B cell (primary cell): ENCODE data around the gene MYO6. TPM values are rescaled to one million over a fixed set of nuclear protein-coding genes. Genes with fewer than 3 reads are reported as not detected.

ENCODE experiments used
- ATAC-seq: fragments of 200-7000 bp; cut with Tn5 transposase; one replicate; pipeline ENCODE4 v1.10.0; 2021; ENCODE audit warnings: low read depth, mild to moderate bottlenecking, moderate number of reproducible peaks, moderate library complexity
- CTCF ChIA-PET: fragments of 350-600 bp; sonication (Branson Sonifier 250); formaldehyde crosslinking; loops from one replicate; lab custom pipeline; 2021; ENCODE audit warnings: antibody characterized with exemption, inconsistent platforms; lab: Charles Lee
- POLR2A ChIA-PET: fragments of 350-600 bp; sonication (Branson Sonifier 250); formaldehyde crosslinking; loops from one replicate; lab custom pipeline; 2021; ENCODE audit warnings: antibody characterized with exemption; lab: Charles Lee
- DNase-seq: peaks from one replicate; pipeline ENCODE4 v3.0.0; 2013
- H2AFZ ChIP-seq: 2 replicates; pipeline ENCODE4 v1.6.1; 2012; ENCODE audit warnings: mild to moderate bottlenecking, low read depth, low read length; ENCODE audit not compliant: insufficient read depth, poor library complexity, severe bottlenecking
- H3K27ac ChIP-seq, 2 donors: 1 replicate in 1 of 2; 2 replicates in 1 of 2; pipeline ENCODE4 v1.5.1; 2012 to 2013; ENCODE audit warnings: low read length in 2 of 2, mild to moderate bottlenecking in 2 of 2, moderate library complexity in 1 of 2
- H3K27me3 ChIP-seq, 4 experiments: fragments of 200-600 bp in 1 of 4; sonication (generic) in 1 of 4; replicated peaks in 1 of 4; 1 replicate in 2 of 4; 2 replicates in 2 of 4; pipeline versions ENCODE4 v1.6.1 to v1.7.0; 2013 to 2016; ENCODE audit warnings: low read length in 3 of 4, mild to moderate bottlenecking in 2 of 4, mixed read lengths in 1 of 4, moderate library complexity in 1 of 4; ENCODE audit not compliant: insufficient read depth in 4 of 4, control insufficient read depth in 3 of 4; ENCODE audit errors: control extremely low read depth in 1 of 4
- H3K36me3 ChIP-seq, 2 experiments: replicated peaks in 1 of 2; 1 replicate in 1 of 2; 2 replicates in 1 of 2; pipeline versions ENCODE4 v1.6.1 to v1.7.1; 2013; ENCODE audit warnings: low read length in 1 of 2; ENCODE audit not compliant: insufficient read depth in 2 of 2, control insufficient read depth in 1 of 2; ENCODE audit errors: control extremely low read depth in 1 of 2, extremely low read depth in 1 of 2
- H3K4me1 ChIP-seq, 2 donors: fragments of 200-600 bp in 1 of 2; sonication (generic) in 1 of 2; 1 replicate in 1 of 2; 2 replicates in 1 of 2; pipeline versions ENCODE4 v1.5.1 to v1.6.1; 2013 to 2017; ENCODE audit warnings: low read length in 2 of 2; ENCODE audit not compliant: control insufficient read depth in 2 of 2, insufficient read depth in 2 of 2
- H3K4me2 ChIP-seq: replicated peaks from 2 replicates; pipeline ENCODE3; 2012; ENCODE audit warnings: mild to moderate bottlenecking, low read depth, low read length; ENCODE audit not compliant: poor library complexity, severe bottlenecking
- H3K4me3 ChIP-seq, 5 experiments: fragments of 200-600 bp in 1 of 5; sonication (generic) in 1 of 5; 1 replicate in 3 of 5; 2 replicates in 2 of 5; pipeline versions ENCODE4 v1.5.1 to v1.7.0; 2011 to 2016; ENCODE audit warnings: low read length in 4 of 5, mild to moderate bottlenecking in 4 of 5, low read depth in 2 of 5, control low read depth in 1 of 5, moderate library complexity in 1 of 5; ENCODE audit not compliant: insufficient read depth in 1 of 5; ENCODE audit errors: control extremely low read depth in 1 of 5, extremely low read depth in 1 of 5
- H3K79me2 ChIP-seq: fragments of 200-600 bp; sonication (generic); one replicate; pipeline ENCODE4 v1.6.0; 2016; ENCODE audit warnings: low read length; ENCODE audit not compliant: control insufficient read depth, insufficient read depth
- H3K9ac ChIP-seq: fragments of 200-600 bp; sonication (generic); 2 replicates; pipeline ENCODE4 v1.6.1; 2017; ENCODE audit warnings: mild to moderate bottlenecking, low read length, moderate library complexity
- H3K9me3 ChIP-seq, 3 donors: one replicate each; pipeline versions ENCODE4 v1.6.1 to v1.7.1; 2013; ENCODE audit warnings: low read length in 2 of 3; ENCODE audit not compliant: control insufficient read depth in 2 of 3, insufficient read depth in 1 of 3; ENCODE audit errors: control extremely low read depth in 1 of 3
- H4K20me1 ChIP-seq: 2 replicates; pipeline ENCODE4 v1.6.0; 2012; ENCODE audit warnings: mild to moderate bottlenecking, low read length; ENCODE audit not compliant: insufficient read depth, control insufficient read depth, poor library complexity, severe bottlenecking
- H3K27ac Mint-ChIP-seq: one replicate; pipeline ENCODE4 v1.8.0; 2021; ENCODE audit warnings: mixed read lengths
- H3K27me3 Mint-ChIP-seq: one replicate; pipeline ENCODE4 v1.8.0; 2021; ENCODE audit warnings: mixed read lengths
- H3K4me1 Mint-ChIP-seq: one replicate; pipeline ENCODE4 v1.8.0; 2021; ENCODE audit warnings: mixed read lengths
- H3K4me3 Mint-ChIP-seq: one replicate; pipeline ENCODE4 v1.8.0; 2021; ENCODE audit warnings: mixed read lengths
- H3K9me3 Mint-ChIP-seq: one replicate; pipeline ENCODE4 v1.8.0; 2022; ENCODE audit warnings: mixed read lengths; ENCODE audit not compliant: insufficient read depth
- CTCF ChIP-seq: fragments of 200-600 bp; IDR thresholded peaks from one replicate; pipeline ENCODE4 v1.8.0; 2022; ENCODE audit warnings: antibody characterized with exemption, mild to moderate bottlenecking
- EZH2 ChIP-seq: IDR thresholded peaks from 2 replicates; pipeline ENCODE4 v1.6.1; 2012; ENCODE audit warnings: borderline replicate concordance, low read depth, mild to moderate bottlenecking, moderate library complexity, low read length; ENCODE audit not compliant: insufficient read depth, poor library complexity, severe bottlenecking
- WGBS: methylation state at CpG from one replicate; pipeline ENCODE4 v1.1.5; 2013; ENCODE audit warnings: missing lambda C conversion rate; ENCODE audit not compliant: insufficient coverage; 5-methylcytosine and 5-hydroxymethylcytosine counted together
- intact Hi-C: fragments of 100-400 bp; cut with micrococcal nuclease; formaldehyde crosslinking; loops from one replicate; pipeline ENCODE4 v1.10.0; 2022
- polyA plus RNA-seq: library from polyadenylated mRNA; depleted of rRNA; stranded (reverse); fragments of >200 nt; gene quantifications from 2 replicates; pipeline ENCODE4 v1.2.3, GENCODE V29; 2012
- total RNA-seq, 2 donors: library from RNA; stranded (reverse); fragments of 120-200 nt in 1 of 2; gene quantifications; 1 replicate in 1 of 2; 2 replicates in 1 of 2; pipeline versions ENCODE4 v1.2.3 to v1.2.4, GENCODE V29; 2013 to 2022

MYO6 gene
- total and polyA plus RNA-seq, 2 donors (not counting 1 experiment from before 2014, with no cell fraction given): 0.09 to 0.59 TPM

GRCh38 chr6:75926293-75927168, 177.5 kb downstream of the MYO6 start:
- Mint-ChIP-seq H3K27me3 (peaks cover 6% of the 10 kb centered on the region), H3K27ac (no peak overlapping the region), H3K9me3 (no peaks in the 10 kb centered on the region), H3K4me1 (no peaks in the 10 kb centered on the region), H3K4me3 (no peak overlapping the region)
- Histone ChIP-seq H3K4me1 (no peaks in the 10 kb centered on the region), H3K9me3 (no peaks in the 10 kb centered on the region), H3K27me3 (no peaks in the 10 kb centered on the region), H3K36me3 (no peaks in the 10 kb centered on the region), H3K9ac (no peak overlapping the region), H2AFZ (no peak overlapping the region), H3K79me2 (no peaks in the 10 kb centered on the region), H3K4me2 (no peak overlapping the region), H3K4me3 (no peak overlapping the region), H3K27ac (no peak overlapping the region), H4K20me1 (no peaks in the 10 kb centered on the region)
- POLR2A ChIA-PET: no interaction called here
- TF ChIP-seq CTCF (no peak), EZH2 (no peak)
- ATAC-seq (no peak), DNase-seq (no peak)
- CTCF ChIA-PET: no interaction called here
- intact Hi-C loops: no loop called here
- WGBS: no CpG with 5 or more reads among the region's 5 CpGs

GRCh38 chr6:75931011-75931680, 182.1 kb downstream of the MYO6 start:
- H2AFZ ChIP-seq: no peak overlapping the region
- H3K4me3 ChIP-seq: no peak overlapping the region
- no peaks in the 10 kb centered on the region for H3K9me3 Mint-ChIP-seq
- no peak for TF ChIP-seq CTCF
- no peak for TF ChIP-seq EZH2
- peaks cover 6% of the 10 kb centered on the region for H3K4me1 Mint-ChIP-seq
- no peaks in the 10 kb centered on the region for H3K36me3 ChIP-seq
- 91% methylated on average over 7 of the region's 11 CpGs for WGBS
- H3K4me1 ChIP-seq: peaks cover 8 to 9% of the 10 kb centered on the region in 2 donors
- H3K27ac Mint-ChIP-seq: no peak overlapping the region
- ChIA-PET CTCF (no interaction called here), POLR2A (no interaction called here)
- ATAC-seq: no peak
- no peaks in the 10 kb centered on the region for H3K79me2 ChIP-seq
- H3K9me3 ChIP-seq: no peaks in the 10 kb centered on the region
- H3K27ac ChIP-seq: no peak overlapping the region
- H3K9ac ChIP-seq: no peak overlapping the region
- intact Hi-C loops: no loop called here
- no peak overlapping the region for H3K4me3 Mint-ChIP-seq
- no peaks in the 10 kb centered on the region for H4K20me1 ChIP-seq
- no peak for DNase-seq
- peaks cover 16% of the 10 kb centered on the region for H3K27me3 Mint-ChIP-seq
- peaks cover 0 to 16% (median 3%) of the 10 kb centered on the region in 4 experiments for H3K27me3 ChIP-seq
- no peak overlapping the region for H3K4me2 ChIP-seq
